ENCODE data around the gene AQP4.

Gene AQP4, protein sequence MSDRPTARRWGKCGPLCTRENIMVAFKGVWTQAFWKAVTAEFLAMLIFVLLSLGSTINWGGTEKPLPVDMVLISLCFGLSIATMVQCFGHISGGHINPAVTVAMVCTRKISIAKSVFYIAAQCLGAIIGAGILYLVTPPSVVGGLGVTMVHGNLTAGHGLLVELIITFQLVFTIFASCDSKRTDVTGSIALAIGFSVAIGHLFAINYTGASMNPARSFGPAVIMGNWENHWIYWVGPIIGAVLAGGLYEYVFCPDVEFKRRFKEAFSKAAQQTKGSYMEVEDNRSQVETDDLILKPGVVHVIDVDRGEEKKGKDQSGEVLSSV

DNA sequence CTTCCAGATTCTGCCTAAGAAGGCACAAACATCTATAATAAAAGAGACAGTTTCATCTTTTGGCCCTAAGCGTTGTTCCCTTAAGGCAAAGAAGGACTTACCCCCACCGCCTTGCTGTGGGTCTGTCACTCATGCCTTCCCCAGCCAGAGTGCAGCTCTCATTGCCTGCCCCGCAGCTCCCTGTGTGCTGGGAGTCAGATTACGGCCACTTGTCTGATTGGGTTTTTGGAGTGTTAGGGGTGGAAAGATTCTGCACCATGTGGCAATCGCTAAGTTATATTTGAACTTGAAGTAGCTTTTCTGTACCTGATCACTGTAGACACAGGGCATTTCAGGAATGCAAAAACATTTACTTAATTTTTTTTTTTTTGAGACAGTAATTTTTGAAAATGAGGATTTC is at the start of gene AQP4:
TSS of gene AQP4 (minus strand) at position 151 of the 400 bp plus-strand sequence. CDS start at position 133, 18 bp downstream.
- no peak for DNase-seq (ENCODE audit: low read depth)

DNA sequence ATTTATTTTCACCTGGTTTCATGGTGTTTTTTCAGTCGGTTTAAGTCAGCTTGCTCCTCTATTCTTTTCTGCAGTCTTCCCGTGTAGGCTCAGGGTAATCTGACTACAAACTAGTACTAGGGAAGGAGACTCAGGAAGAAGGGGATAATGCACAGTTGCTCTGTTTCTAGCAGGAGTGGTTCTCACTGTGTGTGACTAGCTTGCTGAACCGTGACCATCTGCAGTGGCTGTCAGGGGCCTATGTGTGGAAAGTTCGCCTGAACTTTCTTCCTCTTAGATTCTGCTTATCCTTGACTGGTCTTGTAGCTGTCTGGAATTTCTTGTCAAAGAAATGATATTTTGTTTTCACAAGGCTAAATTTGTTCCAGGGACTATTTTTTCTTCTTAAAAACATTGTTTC is 46.3 kb upstream of the AQP4 start:
- no peak for DNase-seq (ENCODE audit: low read depth)

- DNase-seq (ENCODE audit: low read depth) = no peak
Measured at GRCh38 chr18:26909599-26910290, 44.2 kb upstream of the AQP4 start.

GRCh38 chr18:26908906-26909305 is 43.4 kb upstream of the AQP4 start:
- DNase-seq (ENCODE audit: low read depth) = no peak

GRCh38 chr18:26902291-26902690 is 36.8 kb upstream of the AQP4 start:
- DNase-seq (ENCODE audit: low read depth) = no peak

GRCh38 chr18:26901020-26901419 is 35.5 kb upstream of the AQP4 start:
- DNase-seq (ENCODE audit: low read depth) = no peak

DNA sequence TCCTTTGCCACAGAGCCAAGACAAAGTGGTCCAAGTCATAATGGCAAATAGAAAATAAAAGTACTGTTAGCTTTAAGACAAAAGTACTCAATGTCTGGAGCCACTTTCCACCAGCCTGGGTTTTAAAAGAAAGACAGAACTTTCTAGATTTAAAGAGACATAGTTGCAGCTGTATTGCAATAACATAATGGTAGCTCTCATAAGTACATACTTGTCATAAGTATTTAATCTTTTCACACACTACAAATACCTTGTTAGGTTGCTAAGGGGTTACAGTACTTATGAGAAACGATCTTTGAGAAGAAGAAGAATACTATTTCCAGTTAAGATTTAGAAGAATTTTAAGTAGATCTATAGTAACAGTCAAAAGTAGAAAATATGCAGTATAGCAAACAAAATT is 28.9 kb upstream of the AQP4 start:
- DNase-seq (ENCODE audit: low read depth) = no peak

DNA sequence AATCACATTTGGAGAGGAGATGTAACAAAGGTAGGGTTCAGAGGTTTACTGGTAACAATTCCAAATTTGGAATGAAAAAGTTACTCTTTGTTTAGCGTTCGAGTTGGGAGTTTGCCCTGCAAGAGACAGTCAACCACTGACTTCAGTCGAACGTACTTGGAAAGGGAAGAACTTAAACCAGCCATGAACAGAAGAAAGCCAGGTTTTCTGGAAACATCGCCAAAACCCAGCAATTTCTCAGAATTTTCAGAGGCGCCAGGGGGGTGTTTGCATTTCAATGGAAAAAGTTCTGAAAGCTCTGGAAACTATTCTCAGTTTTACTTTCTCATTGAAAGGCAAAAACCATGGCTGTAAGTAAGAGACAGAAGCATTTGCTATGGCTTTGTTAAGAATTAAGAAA is 28.5 kb upstream of the AQP4 start:
- no peak for DNase-seq (ENCODE audit: low read depth)

GRCh38 chr18:26888259-26888658 is 22.8 kb upstream of the AQP4 start:
- no peak for DNase-seq (ENCODE audit: low read depth)

- DNase-seq (ENCODE audit: low read depth) = no peak
Measured at GRCh38 chr18:26875040-26875654, 9.6 kb upstream of the AQP4 start.

DNA sequence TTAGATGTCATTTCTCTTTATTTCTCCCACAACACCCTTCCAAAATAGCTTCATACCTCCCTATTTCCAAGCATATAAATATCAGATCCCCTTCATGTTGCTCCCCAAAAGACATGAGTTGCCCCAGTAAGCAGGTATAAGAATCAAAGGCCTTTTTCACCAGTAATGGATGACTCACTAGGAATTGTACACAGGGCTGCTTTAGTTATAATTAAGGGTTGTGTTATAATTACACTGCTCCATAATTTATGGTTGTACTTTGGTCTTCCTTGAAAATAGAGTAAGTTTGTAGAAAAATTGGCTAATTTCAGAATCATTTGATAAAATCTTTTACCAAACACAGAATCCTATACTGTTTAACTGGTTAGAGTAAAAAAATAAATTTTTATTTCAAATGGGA is 8.8 kb upstream of the AQP4 start:
- no peak for DNase-seq (ENCODE audit: low read depth)

DNA sequence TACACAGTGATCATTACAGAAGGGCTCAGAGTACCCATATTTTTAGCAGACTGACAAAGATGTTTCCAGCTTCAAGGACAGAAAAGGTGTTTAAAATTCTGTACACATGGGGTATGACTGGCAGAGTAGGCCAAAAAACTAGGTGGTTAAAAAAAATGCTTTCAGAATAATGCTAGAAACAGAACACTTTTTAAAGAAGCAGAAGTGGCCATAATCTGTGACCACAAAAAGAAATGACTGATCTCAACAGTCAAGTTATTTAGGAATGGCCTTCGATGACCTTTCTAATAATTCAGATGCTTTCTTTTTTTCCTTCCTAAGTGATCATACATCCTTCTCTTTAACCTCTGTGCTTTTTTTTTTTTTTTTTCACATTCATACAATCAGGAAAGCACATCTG is 4.1 kb upstream of the AQP4 start:
- DNase-seq (ENCODE audit: low read depth) = no peak

DNA sequence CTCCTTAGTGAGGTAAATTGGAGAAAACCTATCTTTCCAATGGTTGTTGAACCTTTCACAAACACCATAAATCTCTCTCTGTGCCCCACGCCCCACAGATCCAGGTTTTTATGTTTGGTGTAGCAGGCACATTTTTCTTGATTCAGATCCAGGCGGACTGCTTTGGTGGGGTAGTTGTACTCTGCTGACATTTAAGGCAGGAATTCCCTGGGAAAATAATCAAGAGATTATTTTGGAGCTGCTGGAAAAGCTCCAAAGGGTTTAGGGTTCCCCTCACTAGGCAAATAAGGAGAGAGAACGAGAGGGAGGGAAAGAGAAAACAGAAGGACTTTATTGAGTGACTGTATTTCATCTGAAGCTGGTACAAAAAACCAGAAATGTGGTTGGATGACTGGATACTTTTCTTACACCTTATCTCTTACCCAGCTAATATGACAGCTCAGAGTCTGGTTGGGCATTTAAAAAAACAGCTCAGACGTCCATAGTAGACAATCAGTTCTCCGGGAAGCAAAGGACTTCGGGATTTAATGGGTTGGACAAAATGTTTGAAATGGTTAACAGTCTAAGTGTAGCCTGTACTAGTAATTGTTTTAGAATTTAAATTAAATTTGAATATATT is 3.6 kb upstream of the AQP4 start:
- DNase-seq (ENCODE audit: low read depth) = no peak

DNA sequence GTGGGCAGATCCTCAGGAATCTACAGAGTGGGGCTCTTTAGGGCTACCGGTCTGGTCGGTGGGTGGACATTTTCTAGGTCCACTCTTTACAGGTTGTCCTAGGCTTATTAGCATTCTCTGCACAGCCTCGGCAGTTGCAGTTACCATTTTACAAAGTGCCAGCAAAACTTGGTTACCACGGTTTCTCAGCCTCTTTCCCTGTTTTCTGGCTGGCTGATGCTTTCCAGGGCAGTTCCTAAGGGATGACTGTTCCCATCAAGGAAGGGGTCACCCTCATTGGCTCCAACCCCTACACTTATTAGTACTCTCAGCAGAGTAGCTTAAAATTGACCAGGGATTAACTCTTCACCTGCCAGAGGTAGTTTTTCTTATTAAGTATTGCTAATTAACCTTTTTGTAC is 2.0 kb upstream of the AQP4 start:
- DNase-seq (ENCODE audit: low read depth) = no peak

GRCh38 chr18:26864658-26865057 is 849 bp downstream of the AQP4 start:
- DNase-seq (ENCODE audit: low read depth) = no peak

DNA sequence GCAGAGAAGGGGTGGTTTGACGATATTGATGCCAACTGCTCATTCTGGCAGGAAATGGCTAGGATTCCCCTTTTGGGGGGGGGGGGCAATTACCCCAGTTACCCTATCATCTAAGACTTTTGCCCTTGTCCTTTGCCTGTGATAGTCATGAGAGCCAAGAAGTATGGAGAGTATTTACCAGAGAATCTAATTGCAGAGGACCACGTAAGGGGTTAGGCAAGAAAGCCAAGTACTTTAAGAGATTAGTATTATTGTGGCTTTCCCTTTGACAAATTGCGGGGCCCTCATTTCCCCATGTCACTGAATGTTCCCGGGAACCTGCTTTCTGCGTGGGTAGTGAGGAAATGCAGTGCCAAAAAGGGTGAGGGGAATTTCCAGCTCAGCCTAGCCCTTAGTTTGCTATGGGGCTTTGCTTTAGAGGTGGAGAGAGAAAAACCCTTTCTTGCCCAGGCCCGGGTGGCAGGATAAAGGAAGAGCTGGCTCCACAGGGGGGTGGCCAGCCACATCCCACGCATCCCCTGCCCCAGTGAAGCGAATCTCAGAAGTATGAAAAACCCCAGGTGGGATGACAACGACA is 1.5 kb downstream of the AQP4 start:
- DNase-seq (ENCODE audit: low read depth) = no peak

DNA sequence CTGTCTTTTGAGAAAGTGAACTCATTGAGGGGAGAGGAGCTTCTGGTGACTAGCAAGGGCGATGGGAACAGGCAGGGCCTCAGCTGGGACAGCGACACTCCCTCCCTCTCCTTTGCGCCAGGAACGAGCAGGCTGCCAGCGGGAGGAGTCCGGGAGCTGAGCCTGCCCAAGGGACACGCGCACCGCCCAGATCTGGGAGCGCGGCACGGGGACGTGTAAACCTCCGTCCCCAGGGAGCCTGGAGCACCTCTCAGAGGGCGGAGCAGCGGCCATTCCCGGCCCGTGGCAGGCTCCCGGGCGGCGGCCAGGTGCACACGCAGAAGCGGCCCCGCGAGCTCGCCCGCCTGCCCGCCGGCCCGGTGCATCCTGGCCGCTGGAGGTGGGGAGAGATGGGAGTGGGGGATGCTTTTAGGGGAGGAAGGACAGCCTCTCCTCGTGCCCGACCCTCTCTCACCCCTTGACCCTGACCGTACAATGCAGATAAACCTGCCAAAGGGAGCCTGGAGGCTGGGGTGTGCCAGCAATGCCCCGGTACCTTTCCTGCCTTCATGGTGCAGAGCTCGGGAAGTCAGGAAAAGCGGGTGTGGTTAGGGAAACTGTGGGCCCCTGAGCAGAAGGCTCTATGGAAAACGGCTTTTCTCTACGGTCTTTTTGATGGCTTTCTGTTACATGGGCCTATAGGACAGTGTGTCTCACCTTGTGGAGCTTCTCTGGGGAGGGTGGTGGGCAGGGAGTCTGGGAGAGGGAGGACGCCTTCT is 2.2 kb downstream of the AQP4 start:
- no peak for DNase-seq (ENCODE audit: low read depth)

DNA sequence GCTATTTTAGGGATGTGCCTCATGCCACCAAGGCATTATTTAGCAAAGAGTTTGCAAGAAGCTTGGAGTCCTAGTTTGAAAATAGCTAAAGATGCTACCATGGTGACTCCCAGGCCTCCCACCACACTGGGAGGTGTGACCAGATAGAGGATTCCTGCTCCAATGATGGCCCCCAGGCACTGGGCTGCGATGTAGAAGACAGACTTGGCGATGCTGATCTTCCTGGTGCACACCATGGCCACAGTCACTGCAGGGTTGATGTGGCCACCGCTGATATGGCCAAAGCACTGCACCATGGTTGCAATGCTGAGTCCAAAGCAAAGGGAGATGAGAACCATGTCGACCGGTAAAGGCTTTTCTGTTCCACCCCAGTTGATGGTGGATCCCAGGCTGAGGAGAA is 3.4 kb downstream of the AQP4 start:
- DNase-seq (ENCODE audit: low read depth) = no peak

GRCh38 chr18:26854292-26854881 is 11.1 kb downstream of the AQP4 start:
- no peak for DNase-seq (ENCODE audit: low read depth)

DNA sequence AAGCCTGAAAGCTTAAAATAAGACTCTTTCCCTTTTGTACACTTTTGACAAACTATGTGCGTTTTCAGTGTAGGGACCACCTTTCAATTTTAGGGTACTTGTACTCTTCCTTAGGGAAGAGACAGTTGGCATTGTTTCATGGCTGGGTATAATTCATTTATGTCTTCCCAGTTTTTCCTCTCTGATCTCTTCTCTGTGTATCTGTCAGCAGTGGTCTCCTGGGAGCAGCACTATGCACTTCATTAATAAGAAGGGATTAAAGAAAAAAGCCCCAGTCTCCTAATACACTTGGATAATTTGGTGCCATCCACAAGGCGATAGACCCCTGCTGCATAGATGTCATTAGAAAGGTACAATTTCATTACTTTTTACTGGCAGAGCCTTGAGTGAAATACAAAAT is 12.1 kb downstream of the AQP4 start:
- DNase-seq (ENCODE audit: low read depth) = no peak

DNA sequence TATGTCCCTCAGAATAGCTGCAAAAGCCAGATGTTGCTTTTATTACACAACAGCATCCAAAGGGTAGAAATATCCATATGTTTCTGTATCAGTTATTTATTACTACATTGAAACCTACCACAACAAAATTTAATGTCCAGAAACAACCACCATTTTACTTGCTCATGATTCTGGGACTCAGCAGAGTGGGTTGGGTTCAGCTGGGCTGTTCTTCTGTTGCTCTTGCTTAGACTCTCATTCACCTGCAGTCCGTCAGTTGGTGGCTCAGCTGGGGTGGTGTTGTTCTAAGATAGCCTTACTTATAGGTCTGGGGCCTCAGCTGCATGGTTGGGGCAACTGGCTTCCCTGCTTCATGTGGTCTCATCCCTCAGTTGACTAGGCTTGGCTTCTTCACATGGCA is 21.7 kb downstream of the AQP4 start:
- no peak for DNase-seq (ENCODE audit: low read depth)
